NT2/D1 (cell line): ENCODE data around the gene CAPZA2.

Experiments used
- SUZ12 ChIP-seq: IDR thresholded peaks from 2 replicates; pipeline ENCODE4 v1.6.1; 2011; ENCODE audit not compliant: insufficient read length, insufficient read depth; ENCODE audit errors: extremely low read depth
- YY1 ChIP-seq: IDR thresholded peaks from 2 replicates; pipeline ENCODE4 v1.6.1; 2011; ENCODE audit not compliant: insufficient read length, insufficient read depth
- ZNF274 ChIP-seq: IDR thresholded peaks from 2 replicates; pipeline ENCODE4 v1.6.1; 2011; ENCODE audit warnings: mild to moderate bottlenecking, low read depth, low read length

GRCh38 chr7:116877443-116878217 is 15.2 kb downstream of the CAPZA2 start:
- TF ChIP-seq YY1 = no peak
- TF ChIP-seq SUZ12 = no peak
- no peak for TF ChIP-seq ZNF274
